Measurements from ENCODE around the gene NFASC.

GRCh38 chr1:204925701-204926100 lies 55.0 kb downstream of the NFASC start:
- no peak for TF ChIP-seq RAD21 (IDR thresholded peaks at IDR 0.05; ENCODE audit: low read depth)
- TF ChIP-seq ZBTB7A (IDR thresholded peaks at IDR 0.05; ENCODE audit: low read depth): no peak
- TF ChIP-seq USF1 (IDR thresholded peaks at IDR 0.05): no peak
- TF ChIP-seq, protein P1, sequence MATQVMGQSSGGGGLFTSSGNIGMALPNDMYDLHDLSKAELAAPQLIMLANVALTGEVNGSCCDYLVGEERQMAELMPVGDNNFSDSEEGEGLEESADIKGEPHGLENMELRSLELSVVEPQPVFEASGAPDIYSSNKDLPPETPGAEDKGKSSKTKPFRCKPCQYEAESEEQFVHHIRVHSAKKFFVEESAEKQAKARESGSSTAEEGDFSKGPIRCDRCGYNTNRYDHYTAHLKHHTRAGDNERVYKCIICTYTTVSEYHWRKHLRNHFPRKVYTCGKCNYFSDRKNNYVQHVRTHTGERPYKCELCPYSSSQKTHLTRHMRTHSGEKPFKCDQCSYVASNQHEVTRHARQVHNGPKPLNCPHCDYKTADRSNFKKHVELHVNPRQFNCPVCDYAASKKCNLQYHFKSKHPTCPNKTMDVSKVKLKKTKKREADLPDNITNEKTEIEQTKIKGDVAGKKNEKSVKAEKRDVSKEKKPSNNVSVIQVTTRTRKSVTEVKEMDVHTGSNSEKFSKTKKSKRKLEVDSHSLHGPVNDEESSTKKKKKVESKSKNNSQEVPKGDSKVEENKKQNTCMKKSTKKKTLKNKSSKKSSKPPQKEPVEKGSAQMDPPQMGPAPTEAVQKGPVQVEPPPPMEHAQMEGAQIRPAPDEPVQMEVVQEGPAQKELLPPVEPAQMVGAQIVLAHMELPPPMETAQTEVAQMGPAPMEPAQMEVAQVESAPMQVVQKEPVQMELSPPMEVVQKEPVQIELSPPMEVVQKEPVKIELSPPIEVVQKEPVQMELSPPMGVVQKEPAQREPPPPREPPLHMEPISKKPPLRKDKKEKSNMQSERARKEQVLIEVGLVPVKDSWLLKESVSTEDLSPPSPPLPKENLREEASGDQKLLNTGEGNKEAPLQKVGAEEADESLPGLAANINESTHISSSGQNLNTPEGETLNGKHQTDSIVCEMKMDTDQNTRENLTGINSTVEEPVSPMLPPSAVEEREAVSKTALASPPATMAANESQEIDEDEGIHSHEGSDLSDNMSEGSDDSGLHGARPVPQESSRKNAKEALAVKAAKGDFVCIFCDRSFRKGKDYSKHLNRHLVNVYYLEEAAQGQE (IDR thresholded peaks at IDR 0.05; ENCODE audit: low read depth): no peak
- no peak for TF ChIP-seq CREB1 (IDR thresholded peaks at IDR 0.05; ENCODE audit: low read depth)
- TF ChIP-seq YY1 (IDR thresholded peaks at IDR 0.05; ENCODE audit: low read depth): no peak
- TF ChIP-seq EGR1 (IDR thresholded peaks at IDR 0.05): no peak
- TF ChIP-seq EP300 (IDR thresholded peaks at IDR 0.05; ENCODE audit: borderline replicate concordance): no peak
- TF ChIP-seq FOXM1 (IDR thresholded peaks at IDR 0.05; ENCODE audit: borderline replicate concordance, low read depth): no peak
- no peak for TF ChIP-seq TAF1 (IDR thresholded peaks at IDR 0.05; ENCODE audit: low read depth)

All from Ishikawa (cell line).